Measurements from ENCODE around the gene IL17RB.

DNA sequence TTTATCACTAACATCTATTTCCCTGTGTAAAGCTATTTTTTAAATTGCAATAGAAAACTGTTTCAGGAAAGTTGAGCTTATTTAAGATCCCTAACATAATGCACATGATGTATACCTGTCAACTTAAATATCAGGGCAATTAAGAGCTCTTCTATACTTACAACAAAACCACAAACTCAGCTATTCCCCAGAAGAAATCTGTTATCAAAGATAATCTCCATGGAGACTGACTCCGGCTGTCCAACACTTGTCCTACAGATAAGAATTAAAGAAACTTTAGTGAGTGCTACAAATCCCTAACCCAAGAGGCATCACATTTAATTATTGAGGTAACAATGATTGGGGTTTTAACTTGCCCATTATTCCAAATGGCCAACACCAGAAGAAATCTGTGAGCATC lies 41.9 kb downstream of the IL17RB start:
- TF ChIP-seq EZH2 (IDR thresholded peaks at IDR 0.05; ENCODE audit: insufficient read depth, poor library complexity, severe bottlenecking) (no peak), EZH2phosphoT487 (IDR thresholded peaks at IDR 0.05; ENCODE audit: insufficient read depth, low read depth) (no peak)

All from GM23248 (cell line).